IPS-15b (cell line): ENCODE results near the gene SLITRK6.
A peak's percentile ranks its signal among the peaks of the same experiment; 100 is the strongest.

Experiments used
- H3K27me3 ChIP-seq: one replicate; pipeline ENCODE4 v1.6.1; 2013; ENCODE audit warnings: low read length; ENCODE audit not compliant: control insufficient read depth, insufficient read depth
- H3K36me3 ChIP-seq: one replicate; pipeline ENCODE4 v1.6.1; 2013; ENCODE audit warnings: low read length; ENCODE audit not compliant: control insufficient read depth, insufficient read depth
- H3K4me1 ChIP-seq: one replicate; pipeline ENCODE4 v1.6.1; 2013; ENCODE audit warnings: mild to moderate bottlenecking, low read length; ENCODE audit not compliant: control insufficient read depth, insufficient read depth
- H3K4me3 ChIP-seq: one replicate; pipeline ENCODE4 v1.5.1; 2013; ENCODE audit warnings: low read depth, low read length
- H3K9ac ChIP-seq: one replicate; pipeline ENCODE4 v1.6.1; 2013; ENCODE audit warnings: low read depth, mild to moderate bottlenecking, low read length
- H3K9me3 ChIP-seq: one replicate; pipeline ENCODE4 v1.6.1; 2013; ENCODE audit warnings: mild to moderate bottlenecking, low read length; ENCODE audit not compliant: control insufficient read depth, insufficient read depth

SLITRK6 gene

GRCh38 chr13:85799097-85799582 is at the start of gene SLITRK6:
Gene SLITRK6, minus strand, starts transcription at chr13:85799419. Its CDS starts 2,911 bp downstream, at chr13:85796508.
- Histone ChIP-seq H3K27me3 (no peaks in the 10 kb centered on the region), H3K9ac (no peak within 1 kb of the TSS), H3K4me1 (peaks cover 12% of the 10 kb centered on the region), H3K9me3 (no peaks in the 10 kb centered on the region), H3K4me3 (peak within 1 kb of the TSS; percentile 30), H3K36me3 (no peaks in the 10 kb centered on the region)

GRCh38 chr13:85847012-85847411 is 47.8 kb upstream of the SLITRK6 start:
- H3K9me3 ChIP-seq: no peaks in the 10 kb centered on the region
- no peak overlapping the region for H3K9ac ChIP-seq
- H3K36me3 ChIP-seq: no peaks in the 10 kb centered on the region
- H3K4me3 ChIP-seq: no peak overlapping the region
- no peaks in the 10 kb centered on the region for H3K4me1 ChIP-seq
- no peaks in the 10 kb centered on the region for H3K27me3 ChIP-seq

- Histone ChIP-seq H3K9ac (no peak overlapping the region), H3K27me3 (no peaks in the 10 kb centered on the region), H3K4me1 (no peaks in the 10 kb centered on the region), H3K36me3 (no peaks in the 10 kb centered on the region), H3K9me3 (no peaks in the 10 kb centered on the region), H3K4me3 (no peak overlapping the region)
These were observed 42.2 kb upstream of the SLITRK6 start for GRCh38 chr13:85841427-85841826.

- no peaks in the 10 kb centered on the region for H3K36me3 ChIP-seq
- no peaks in the 10 kb centered on the region for H3K4me1 ChIP-seq
- no peak overlapping the region for H3K4me3 ChIP-seq
- no peak overlapping the region for H3K9ac ChIP-seq
- H3K9me3 ChIP-seq: no peaks in the 10 kb centered on the region
- no peaks in the 10 kb centered on the region for H3K27me3 ChIP-seq
These were observed 34.7 kb upstream of the SLITRK6 start for GRCh38 chr13:85833921-85834320.

- H3K4me3 ChIP-seq: no peak overlapping the region
- no peaks in the 10 kb centered on the region for H3K27me3 ChIP-seq
- H3K9me3 ChIP-seq: no peaks in the 10 kb centered on the region
- H3K9ac ChIP-seq: no peak overlapping the region
- H3K4me1 ChIP-seq: no peaks in the 10 kb centered on the region
- H3K36me3 ChIP-seq: no peaks in the 10 kb centered on the region
These were observed 29.0 kb upstream of the SLITRK6 start for GRCh38 chr13:85828094-85828684.

GRCh38 chr13:85825454-85825853 is 26.2 kb upstream of the SLITRK6 start:
- Histone ChIP-seq H3K4me3 (no peak overlapping the region), H3K9me3 (no peaks in the 10 kb centered on the region), H3K27me3 (no peaks in the 10 kb centered on the region), H3K36me3 (no peaks in the 10 kb centered on the region), H3K9ac (no peak overlapping the region), H3K4me1 (no peaks in the 10 kb centered on the region)

- no peaks in the 10 kb centered on the region for H3K9me3 ChIP-seq
- no peak overlapping the region for H3K4me3 ChIP-seq
- H3K9ac ChIP-seq: no peak overlapping the region
- H3K36me3 ChIP-seq: no peaks in the 10 kb centered on the region
- H3K4me1 ChIP-seq: no peaks in the 10 kb centered on the region
- no peaks in the 10 kb centered on the region for H3K27me3 ChIP-seq
These were observed 24.6 kb upstream of the SLITRK6 start for GRCh38 chr13:85823832-85824231.

- H3K4me3 ChIP-seq: no peak overlapping the region
- no peak overlapping the region for H3K9ac ChIP-seq
- no peaks in the 10 kb centered on the region for H3K27me3 ChIP-seq
- no peaks in the 10 kb centered on the region for H3K36me3 ChIP-seq
- H3K9me3 ChIP-seq: no peaks in the 10 kb centered on the region
- no peaks in the 10 kb centered on the region for H3K4me1 ChIP-seq
These were observed 20.3 kb upstream of the SLITRK6 start for GRCh38 chr13:85819513-85819912.

- H3K36me3 ChIP-seq: no peaks in the 10 kb centered on the region
- no peaks in the 10 kb centered on the region for H3K9me3 ChIP-seq
- H3K27me3 ChIP-seq: no peaks in the 10 kb centered on the region
- no peak overlapping the region for H3K4me3 ChIP-seq
- no peaks in the 10 kb centered on the region for H3K4me1 ChIP-seq
- no peak overlapping the region for H3K9ac ChIP-seq
These were observed 17.2 kb upstream of the SLITRK6 start for GRCh38 chr13:85816413-85816812.

GRCh38 chr13:85812282-85812681 is 13.1 kb upstream of the SLITRK6 start:
- no peaks in the 10 kb centered on the region for H3K9me3 ChIP-seq
- no peak overlapping the region for H3K9ac ChIP-seq
- no peaks in the 10 kb centered on the region for H3K27me3 ChIP-seq
- H3K36me3 ChIP-seq: no peaks in the 10 kb centered on the region
- H3K4me3 ChIP-seq: no peak overlapping the region
- H3K4me1 ChIP-seq: no peaks in the 10 kb centered on the region

GRCh38 chr13:85808811-85809210 is 9.6 kb upstream of the SLITRK6 start:
- Histone ChIP-seq H3K9ac (no peak overlapping the region), H3K4me3 (no peak overlapping the region), H3K27me3 (no peaks in the 10 kb centered on the region), H3K9me3 (no peaks in the 10 kb centered on the region), H3K4me1 (no peaks in the 10 kb centered on the region), H3K36me3 (no peaks in the 10 kb centered on the region)

- H3K36me3 ChIP-seq: no peaks in the 10 kb centered on the region
- H3K27me3 ChIP-seq: no peaks in the 10 kb centered on the region
- H3K4me1 ChIP-seq: no peaks in the 10 kb centered on the region
- no peaks in the 10 kb centered on the region for H3K9me3 ChIP-seq
- H3K4me3 ChIP-seq: no peak overlapping the region
- H3K9ac ChIP-seq: no peak overlapping the region
These were observed 7.4 kb upstream of the SLITRK6 start for GRCh38 chr13:85806553-85807175.
